Subcutaneous abdominal adipose tissue (tissue), 5 donors: Measurements from ENCODE around the gene CRYL1.

Experiments
- H3K27ac ChIP-seq: one replicate; pipeline ENCODE4 v1.7.0; 2013; ENCODE audit warnings: low read depth, mild to moderate bottlenecking, inconsistent platforms, low read length, moderate library complexity
- H3K27me3 ChIP-seq, 5 donors: one replicate each; pipeline ENCODE4 v1.7.0; 2013; ENCODE audit warnings: low read length in 5 of 5, inconsistent platforms in 1 of 5; ENCODE audit not compliant: control insufficient read depth in 5 of 5, insufficient read depth in 4 of 5
- H3K36me3 ChIP-seq, 5 donors: one replicate each; pipeline ENCODE4 v1.7.0; 2013; ENCODE audit warnings: low read length in 5 of 5; ENCODE audit not compliant: control insufficient read depth in 5 of 5, insufficient read depth in 5 of 5
- H3K4me1 ChIP-seq, 5 donors: one replicate each; pipeline ENCODE4 v1.7.0; 2013; ENCODE audit warnings: low read length in 5 of 5, mild to moderate bottlenecking in 3 of 5, moderate library complexity in 1 of 5; ENCODE audit not compliant: control insufficient read depth in 5 of 5, insufficient read depth in 5 of 5
- H3K4me3 ChIP-seq, 5 donors: one replicate each; pipeline ENCODE4 v1.7.0; 2013; ENCODE audit warnings: low read length in 5 of 5, low read depth in 1 of 5
- H3K9ac ChIP-seq, 5 donors: one replicate each; pipeline ENCODE4 v1.7.0; 2013; ENCODE audit warnings: low read length in 5 of 5, mild to moderate bottlenecking in 4 of 5, moderate library complexity in 3 of 5
- H3K9me3 ChIP-seq, 5 donors: one replicate each; pipeline ENCODE4 v1.7.0; 2013; ENCODE audit warnings: low read length in 5 of 5; ENCODE audit not compliant: control insufficient read depth in 5 of 5
- donor health status: healthy.
- donor health status: healthy.
- donor health status: healthy.
- donor health status: healthy.
- donor health status: healthy.

CRYL1 gene

DNA sequence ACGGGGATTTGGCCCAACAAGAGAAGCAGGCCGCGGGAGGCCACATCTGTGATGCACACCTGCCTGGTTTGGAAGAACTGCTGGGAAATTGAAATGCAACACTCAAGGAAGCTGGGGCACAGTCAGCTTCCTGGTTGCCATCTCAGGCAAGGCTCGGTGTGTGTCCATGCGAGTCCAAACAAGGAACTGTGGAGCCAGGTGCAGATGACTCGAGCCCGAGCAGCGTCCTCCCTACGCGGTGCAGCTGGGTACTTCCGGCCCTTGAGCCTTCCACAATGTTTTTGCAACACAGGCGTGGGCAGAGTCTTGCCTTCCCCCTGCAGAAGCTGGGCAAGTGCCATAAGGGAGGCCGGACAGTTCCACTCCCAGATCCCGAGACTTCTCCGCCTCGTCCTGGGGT lies 94.6 kb downstream of the CRYL1 start:
- Histone ChIP-seq H3K9me3 (no peaks in the 10 kb centered on the region), H3K9ac (no peak overlapping the region), H3K27ac (no peak overlapping the region), H3K4me3 (no peak overlapping the region), H3K36me3 (peaks cover 0 to 51% (median 17%) of the 10 kb centered on the region in 5 donors), H3K27me3 (no peaks in the 10 kb centered on the region), H3K4me1 (peaks cover 0 to 3% (median 0%) of the 10 kb centered on the region in 5 donors)

- Histone ChIP-seq H3K4me1 (peaks cover 0 to 3% (median 0%) of the 10 kb centered on the region in 5 donors), H3K9me3 (no peaks in the 10 kb centered on the region), H3K9ac (no peak overlapping the region), H3K4me3 (no peak overlapping the region), H3K27ac (no peak overlapping the region), H3K27me3 (no peaks in the 10 kb centered on the region), H3K36me3 (peaks cover 0 to 47% (median 20%) of the 10 kb centered on the region in 5 donors)
Observed at GRCh38 chr13:20430296-20430695, 95.4 kb downstream of the CRYL1 start.

- H3K9ac ChIP-seq, result no peak overlapping the region
- H3K27ac ChIP-seq, result no peak overlapping the region
- H3K9me3 ChIP-seq, result no peaks in the 10 kb centered on the region
- H3K4me1 ChIP-seq, result peaks cover 0 to 3% (median 0%) of the 10 kb centered on the region in 5 donors
- no peaks in the 10 kb centered on the region for H3K27me3 ChIP-seq
- H3K36me3 ChIP-seq, result peaks cover 0 to 54% (median 26%) of the 10 kb centered on the region in 5 donors
- H3K4me3 ChIP-seq, result no peak overlapping the region
Observed at GRCh38 chr13:20429682-20430081, 96.0 kb downstream of the CRYL1 start.

DNA sequence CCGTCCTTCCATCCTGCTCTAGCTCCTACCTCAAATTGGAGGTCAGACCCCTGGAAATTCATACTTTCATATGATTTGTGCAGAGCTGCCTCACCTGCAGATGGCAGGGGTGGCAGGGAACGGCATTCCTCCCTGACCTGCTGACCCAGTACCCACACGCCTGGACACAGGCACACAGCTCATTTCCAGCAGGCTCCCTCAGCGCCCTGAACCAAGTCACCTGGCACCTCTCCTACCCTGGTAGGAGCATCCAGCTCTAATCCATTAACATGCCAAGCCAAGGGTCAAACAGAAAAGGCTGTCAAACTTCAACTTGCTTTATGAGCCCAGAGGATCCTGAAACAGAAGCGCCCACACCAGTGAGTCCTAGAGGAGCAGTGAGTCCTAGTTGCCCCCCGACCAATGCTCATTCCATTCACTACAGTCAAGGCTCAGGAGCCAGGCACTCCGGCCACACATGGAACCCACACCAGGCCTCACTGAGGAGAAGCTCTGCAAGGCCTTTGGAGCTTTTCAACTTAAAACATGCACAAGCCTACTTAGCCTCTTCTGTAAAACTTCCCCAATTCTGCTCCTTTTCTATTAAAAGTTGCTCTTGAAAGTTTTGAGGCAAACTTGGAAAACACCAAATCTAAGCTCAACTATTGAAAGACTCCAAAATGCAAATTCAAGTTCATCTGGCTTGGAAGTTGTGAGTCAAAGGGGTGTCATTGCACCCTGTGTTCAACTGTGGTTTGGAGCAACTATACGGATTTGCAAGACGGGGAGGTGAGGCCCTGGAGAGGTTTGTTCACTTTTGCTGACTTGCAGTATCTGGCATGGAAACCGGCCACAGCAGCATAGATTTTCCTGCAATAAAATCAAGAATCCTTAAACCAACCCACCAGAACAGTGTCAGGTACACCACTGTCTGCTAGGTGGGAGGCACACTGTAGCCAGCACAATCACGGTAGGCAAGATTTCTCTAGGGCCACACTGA lies 96.7 kb downstream of the CRYL1 start:
- Histone ChIP-seq H3K9ac (no peak overlapping the region), H3K4me1 (peaks cover 0 to 3% (median 0%) of the 10 kb centered on the region in 5 donors), H3K36me3 (peaks cover 0 to 61% (median 32%) of the 10 kb centered on the region in 5 donors), H3K9me3 (no peaks in the 10 kb centered on the region), H3K4me3 (no peak overlapping the region), H3K27ac (no peak overlapping the region), H3K27me3 (no peaks in the 10 kb centered on the region)

- Histone ChIP-seq H3K4me1 (peaks cover 0 to 3% (median 0%) of the 10 kb centered on the region in 5 donors), H3K9ac (no peak overlapping the region), H3K27me3 (no peaks in the 10 kb centered on the region), H3K9me3 (no peaks in the 10 kb centered on the region), H3K36me3 (peaks cover 0 to 57% (median 31%) of the 10 kb centered on the region in 5 donors), H3K27ac (no peak overlapping the region), H3K4me3 (no peak overlapping the region)
Observed at GRCh38 chr13:20426766-20427448, 98.8 kb downstream of the CRYL1 start.

GRCh38 chr13:20425819-20426219 lies 99.8 kb downstream of the CRYL1 start:
- Histone ChIP-seq H3K36me3 (peaks cover 0 to 47% (median 22%) of the 10 kb centered on the region in 5 donors), H3K27ac (no peak overlapping the region), H3K9ac (no peak overlapping the region)

DNA sequence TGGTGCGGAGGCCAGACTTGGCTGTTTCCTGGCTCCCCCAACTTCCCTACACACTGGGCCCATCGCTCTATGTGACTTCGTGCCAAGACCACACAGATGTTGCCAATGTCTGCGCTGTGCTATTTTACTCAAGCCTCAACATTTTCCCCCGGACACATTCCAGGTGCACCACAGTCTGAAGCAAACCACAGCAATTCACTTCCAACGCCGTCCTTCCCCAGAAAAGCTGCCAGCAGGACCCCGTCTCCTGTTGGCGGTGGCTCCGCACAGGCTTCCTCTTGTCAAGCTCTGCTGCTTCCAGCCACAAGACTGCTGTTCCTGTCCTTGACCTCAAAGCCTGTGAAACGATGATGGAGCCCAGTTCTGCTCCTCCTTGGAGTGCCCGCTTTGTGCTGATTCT lies 100.7 kb downstream of the CRYL1 start:
- peaks cover 3 to 13% (median 10%) of the 10 kb centered on the region in 5 donors for H3K4me1 ChIP-seq
- H3K27me3 ChIP-seq, result no peaks in the 10 kb centered on the region
- H3K36me3 ChIP-seq, result peaks cover 0 to 42% (median 22%) of the 10 kb centered on the region in 5 donors
- no peak overlapping the region for H3K27ac ChIP-seq
- H3K9me3 ChIP-seq, result no peaks in the 10 kb centered on the region
- H3K4me3 ChIP-seq, result no peak overlapping the region
- H3K9ac ChIP-seq, result no peak overlapping the region

More at GRCh38 chr13:20425819-20426219, 99.8 kb downstream of the CRYL1 start:
- no peaks in the 10 kb centered on the region for H3K27me3 ChIP-seq
- H3K4me1 ChIP-seq, result peaks cover 3 to 7% (median 6%) of the 10 kb centered on the region in 5 donors
- no peak overlapping the region for H3K4me3 ChIP-seq
- no peaks in the 10 kb centered on the region for H3K9me3 ChIP-seq

GRCh38 chr13:20424559-20424852 lies 101.2 kb downstream of the CRYL1 start:
- Histone ChIP-seq H3K4me3 (no peak overlapping the region), H3K27me3 (no peaks in the 10 kb centered on the region), H3K27ac (no peak overlapping the region), H3K36me3 (peaks cover 0 to 39% (median 22%) of the 10 kb centered on the region in 5 donors), H3K9ac (no peak overlapping the region), H3K9me3 (no peaks in the 10 kb centered on the region), H3K4me1 (peaks cover 3 to 16% (median 14%) of the 10 kb centered on the region in 5 donors)

DNA sequence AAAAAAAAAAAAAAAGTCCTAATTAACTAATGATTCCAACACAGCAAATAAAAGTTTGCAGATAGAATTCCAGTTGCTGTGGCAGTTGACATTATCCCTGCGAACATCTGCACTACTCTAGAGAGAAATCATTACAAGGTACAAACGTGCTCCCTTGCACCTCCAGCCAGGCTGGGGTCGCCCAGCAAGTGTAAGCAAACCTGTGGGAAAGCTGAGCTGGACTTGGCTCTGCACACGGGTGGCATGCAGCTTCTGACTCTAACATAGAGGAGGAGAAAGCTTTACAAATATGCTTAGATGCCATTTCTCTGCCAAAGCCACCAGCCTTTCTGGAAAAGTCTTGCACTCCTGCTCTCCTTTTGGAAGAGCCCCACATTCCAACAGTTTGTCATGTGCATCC lies 103.3 kb downstream of the CRYL1 start:
- Histone ChIP-seq H3K36me3 (peaks cover 0 to 38% (median 24%) of the 10 kb centered on the region in 5 donors), H3K9ac (no peak overlapping the region), H3K27ac (no peak overlapping the region), H3K4me3 (no peak overlapping the region), H3K27me3 (no peaks in the 10 kb centered on the region), H3K4me1 (peaks cover 3 to 16% (median 15%) of the 10 kb centered on the region in 5 donors), H3K9me3 (no peaks in the 10 kb centered on the region)

DNA sequence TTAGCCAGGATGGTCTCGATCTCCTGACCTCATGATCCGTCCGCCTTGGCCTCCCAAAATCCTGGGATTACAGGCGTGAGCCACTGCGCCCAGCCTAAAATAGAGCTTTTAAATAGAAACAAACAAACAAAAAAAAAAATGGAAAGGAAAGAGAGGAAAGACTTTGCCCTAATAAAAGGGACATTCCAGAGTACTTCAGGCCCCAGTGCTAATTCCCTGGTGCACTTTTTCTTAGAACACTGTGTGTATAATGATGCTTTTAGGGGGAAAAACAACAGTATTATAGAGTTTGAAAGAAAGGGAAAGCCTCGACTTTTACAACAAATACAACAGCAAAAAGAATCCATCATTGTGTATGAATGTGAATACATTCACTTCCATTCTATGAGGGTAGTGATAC lies 104.7 kb downstream of the CRYL1 start:
- peaks cover 0 to 27% (median 15%) of the 10 kb centered on the region in 5 donors for H3K36me3 ChIP-seq
- no peaks in the 10 kb centered on the region for H3K9me3 ChIP-seq
- H3K27me3 ChIP-seq, result no peaks in the 10 kb centered on the region
- H3K4me1 ChIP-seq, result peaks cover 0 to 16% (median 15%) of the 10 kb centered on the region in 5 donors
- H3K9ac ChIP-seq, result no peak overlapping the region
- no peak overlapping the region for H3K27ac ChIP-seq
- H3K4me3 ChIP-seq, result no peak overlapping the region
